COLO668 (cell line): ENCODE measurements around the gene C3orf62.
"Not testable (repeated sequence)": the region's sequence is repeated elsewhere in the genome, so short reads cannot be mapped to it uniquely, and the experiment has no call there.

ENCODE experiments used
- DNase-seq: peaks from one replicate; lab custom pipeline; 2025; ENCODE audit not compliant: unreplicated experiment; lab: John Stamatoyannopoulos, UW

Gene C3orf62

DNA sequence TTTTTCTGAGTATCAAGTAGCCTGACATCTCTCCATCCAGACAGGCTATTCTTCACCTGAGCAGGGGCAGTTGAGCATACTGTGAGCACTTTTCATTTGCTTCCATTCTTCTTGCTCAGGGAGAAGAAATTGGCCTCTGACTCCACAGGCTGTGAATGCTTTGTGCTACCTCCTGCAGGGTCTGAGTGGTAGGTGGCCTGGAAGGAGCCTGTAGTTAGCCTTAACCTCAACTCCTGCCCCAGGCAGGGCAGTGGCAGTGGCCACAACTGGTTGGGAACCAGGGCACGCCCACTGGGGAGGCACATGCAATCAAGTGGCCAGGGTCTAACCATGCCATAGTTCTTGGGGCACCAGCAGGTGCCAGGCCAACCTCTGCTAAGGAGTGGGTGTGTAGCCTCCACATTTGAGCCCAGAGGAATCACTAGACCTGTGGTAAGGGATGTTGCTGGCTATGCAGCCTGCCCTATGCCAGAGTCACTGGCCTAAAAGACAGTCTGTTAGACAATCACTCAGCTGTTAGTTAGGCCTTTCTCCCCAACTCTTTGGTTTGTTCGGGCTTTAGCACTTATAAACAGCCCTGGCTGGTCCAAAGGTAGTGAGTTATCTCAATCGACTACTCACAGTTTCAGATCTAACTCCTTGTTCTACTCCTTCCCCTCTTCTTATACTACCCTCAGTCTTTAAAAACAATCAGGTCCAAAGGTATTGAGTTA lies 7.4 kb downstream of the C3orf62 start:
- DNase-seq, result no peak

DNA sequence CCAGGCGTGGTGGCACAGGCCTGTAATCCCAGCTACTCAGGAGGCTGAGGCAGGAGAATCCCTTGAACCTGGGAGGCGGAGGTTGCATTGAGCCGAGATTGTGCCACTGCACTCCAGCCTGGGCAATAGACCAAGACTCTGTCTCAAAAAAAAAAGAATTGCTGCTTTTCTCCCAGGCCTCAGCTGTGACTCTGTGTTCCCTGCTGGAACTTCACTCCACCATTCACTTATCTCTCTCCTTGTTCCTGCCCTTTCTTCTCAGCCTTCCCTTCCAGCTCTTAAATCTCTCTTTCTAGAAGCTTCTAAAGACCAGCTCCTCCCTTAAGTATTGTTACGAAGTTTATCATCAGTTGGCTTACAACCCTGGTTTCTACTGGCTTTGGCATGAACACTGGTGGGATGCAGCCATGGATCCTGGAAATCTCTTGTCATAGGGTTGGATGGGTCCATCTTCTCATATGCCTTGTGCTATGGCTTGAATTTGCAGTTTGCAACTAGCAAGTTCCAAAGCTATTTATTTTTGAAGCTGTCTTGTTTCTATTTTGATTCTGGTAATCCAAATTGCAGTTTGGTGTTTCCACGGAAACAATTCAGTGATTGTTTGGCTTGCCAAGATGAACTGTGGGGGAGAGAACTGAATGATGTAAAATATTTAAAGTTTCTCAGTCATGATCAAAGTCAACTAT lies 10.5 kb downstream of the C3orf62 start:
- DNase-seq, result no peak

DNA sequence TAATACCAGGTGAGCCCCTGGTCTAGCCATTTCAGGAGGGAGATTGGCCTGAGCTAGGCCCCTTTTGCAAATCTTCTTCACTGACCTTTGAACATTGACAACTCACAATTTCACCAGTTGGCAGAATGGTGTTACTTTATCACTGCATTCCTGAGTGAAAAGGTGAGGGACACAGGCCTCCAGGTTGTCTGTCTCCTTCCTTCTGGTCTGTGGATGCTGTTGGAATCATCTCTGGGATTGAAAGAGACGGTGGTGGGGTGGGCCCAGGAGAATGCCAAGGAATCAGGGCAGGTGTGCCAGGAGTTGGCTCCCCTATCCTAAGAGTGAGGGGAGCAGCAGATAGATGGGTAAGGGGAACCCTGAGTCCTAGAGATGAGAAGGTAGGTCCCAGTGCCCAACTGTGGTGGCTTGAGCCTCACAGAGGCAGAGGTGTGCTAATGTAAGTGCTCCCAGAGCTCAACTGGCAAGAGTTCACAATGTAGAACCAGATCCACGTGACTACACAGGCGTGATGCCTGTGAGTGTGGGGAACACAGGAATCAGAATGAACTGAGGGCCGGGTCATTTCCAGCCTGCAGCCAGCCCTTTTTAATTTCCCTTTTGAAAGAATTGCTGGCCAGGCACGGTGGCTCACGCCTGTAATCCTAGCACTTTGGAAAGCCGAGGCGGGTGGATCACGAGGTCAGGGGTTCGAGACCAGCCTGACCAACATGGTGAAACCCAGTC lies 11.2 kb downstream of the C3orf62 start:
- no peak for DNase-seq

DNA sequence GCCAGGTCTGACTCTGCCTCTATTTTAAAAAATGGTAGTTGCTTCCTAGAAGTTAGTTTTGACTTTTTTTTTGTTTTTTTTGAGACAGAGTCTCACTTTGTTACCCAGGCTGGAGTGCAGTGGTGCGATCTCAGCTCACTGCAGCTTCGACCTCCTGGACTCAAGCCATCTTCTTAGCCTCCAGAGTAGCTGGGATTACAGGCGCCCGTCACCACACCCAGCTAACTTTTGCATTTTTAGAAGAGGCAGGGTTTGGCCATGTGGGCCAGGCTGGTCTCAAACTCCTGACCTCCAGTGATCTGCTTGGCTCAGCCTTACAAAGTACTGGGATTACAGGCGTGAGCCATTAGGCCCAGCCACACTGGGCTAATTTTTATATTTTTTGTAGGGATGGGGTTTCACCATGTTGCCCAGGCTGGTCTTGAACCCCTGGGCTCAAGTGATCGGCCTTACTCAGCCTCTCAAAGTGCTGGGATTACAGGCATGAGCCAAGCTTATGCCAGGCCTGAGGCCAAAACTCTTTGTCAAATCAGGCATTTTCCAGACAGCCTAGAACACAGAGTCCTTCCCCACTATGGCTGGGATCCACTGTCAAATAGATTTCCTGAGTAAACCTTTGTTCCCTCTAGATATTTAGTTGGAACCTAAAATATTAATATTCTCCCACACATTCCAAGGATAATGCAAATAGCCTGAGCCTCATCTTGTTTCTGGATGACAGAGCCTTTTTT lies 13.7 kb downstream of the C3orf62 start:
- DNase-seq, result no peak

DNA sequence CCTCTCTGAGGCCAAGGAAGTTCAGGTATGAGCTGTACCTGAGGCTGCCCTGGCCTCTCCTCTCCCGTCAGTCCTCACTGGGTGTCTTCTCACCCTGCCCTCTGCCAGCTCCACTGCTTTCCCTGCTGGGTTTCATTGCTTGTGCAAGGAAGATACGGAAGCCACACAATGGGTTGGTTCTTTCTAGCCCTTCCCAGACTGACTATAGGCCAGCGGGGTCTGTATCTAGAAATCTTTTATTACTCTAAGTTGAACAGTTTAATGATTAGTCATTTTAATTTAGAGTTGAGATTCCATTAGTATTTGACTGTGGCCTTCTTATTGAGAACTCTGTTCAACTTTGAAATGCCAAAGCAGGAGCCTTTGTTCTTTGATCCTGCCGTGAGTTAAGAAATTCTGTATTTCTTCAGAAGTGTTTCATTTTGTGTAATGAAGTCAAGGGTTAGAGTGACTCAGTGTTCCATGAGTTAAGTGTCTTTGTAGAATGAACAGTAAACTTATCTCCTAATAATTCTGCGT lies 16.2 kb downstream of the C3orf62 start:
- DNase-seq, result no peak

DNA sequence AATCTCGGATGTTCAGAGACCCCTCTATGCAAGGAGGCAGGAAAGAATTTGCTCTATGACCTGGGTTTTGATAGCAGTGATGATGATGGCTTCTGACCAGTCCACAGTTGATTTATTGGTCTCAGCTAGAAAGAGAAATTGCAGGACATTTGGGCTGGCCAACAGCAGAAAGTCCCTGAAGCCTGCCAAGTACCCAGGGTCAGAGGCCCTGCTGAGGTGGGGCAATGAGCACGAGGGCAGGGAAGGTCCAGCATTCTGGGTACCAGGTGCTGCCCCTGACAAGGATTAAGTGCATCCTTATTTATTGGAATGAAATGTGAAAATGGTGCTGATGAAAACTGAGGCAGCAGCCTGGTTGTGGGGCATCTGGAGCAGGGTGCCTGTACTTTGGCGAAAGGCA lies 19.8 kb downstream of the C3orf62 start:
- no peak for DNase-seq

DNA sequence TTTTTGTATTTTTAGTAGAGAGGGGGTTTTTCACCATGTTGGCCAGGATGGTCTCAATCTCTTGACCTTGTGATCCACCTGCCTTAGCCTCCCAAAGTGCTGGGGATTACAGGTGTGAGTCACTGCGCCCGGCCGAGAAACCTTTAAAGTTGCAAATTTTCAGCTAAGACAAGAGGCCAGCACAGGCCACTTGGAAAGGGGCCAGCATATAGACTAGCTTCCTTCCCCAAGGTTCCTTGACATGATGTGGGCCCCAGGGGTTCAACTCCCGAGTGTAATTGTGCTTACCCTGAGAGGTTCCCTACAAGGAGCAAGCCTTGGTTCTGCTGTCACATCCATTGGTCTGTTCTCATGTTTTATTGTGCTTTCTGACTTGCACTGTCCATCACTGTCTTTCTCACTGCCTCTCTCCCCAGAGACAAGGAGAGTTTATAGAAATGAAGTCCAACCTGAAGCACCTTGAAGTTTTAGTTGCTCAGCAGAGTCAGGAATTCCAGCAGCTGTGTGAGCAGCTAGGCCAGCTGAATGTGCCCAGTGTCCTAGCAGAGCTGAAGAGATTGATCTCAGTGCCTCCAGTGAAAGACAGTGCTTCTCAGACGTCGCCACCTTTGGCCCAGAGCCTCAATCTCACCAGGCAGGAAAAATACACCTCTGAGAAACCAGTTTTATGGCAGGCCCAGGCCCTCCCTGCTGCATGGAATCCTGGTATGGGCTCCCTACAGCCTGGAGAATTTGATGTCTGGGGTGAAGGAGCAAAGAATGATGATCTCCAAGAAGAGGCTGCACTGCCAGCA lies 21.1 kb downstream of the C3orf62 start:
- DNase-seq, result no peak

DNA sequence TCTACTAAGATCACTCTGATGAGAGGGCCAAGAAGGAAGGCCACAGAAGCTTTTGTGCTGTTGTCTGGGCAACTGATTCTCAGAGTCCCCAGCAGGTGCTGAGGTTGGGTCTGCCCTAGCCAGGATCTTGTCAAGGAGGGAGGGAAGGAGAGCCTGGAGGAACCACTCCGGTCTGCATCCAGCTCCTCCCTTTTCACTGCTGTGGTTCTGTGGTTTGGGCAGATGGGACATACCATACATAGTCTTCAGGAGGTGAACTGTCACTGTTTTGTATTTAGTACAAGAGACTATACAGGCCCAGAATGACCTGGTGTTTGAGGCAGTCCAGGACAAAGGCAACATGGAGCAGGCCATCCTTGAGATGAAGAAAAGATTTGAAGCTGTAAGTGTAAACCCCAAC lies 21.9 kb downstream of the C3orf62 start:
- no peak for DNase-seq

DNA sequence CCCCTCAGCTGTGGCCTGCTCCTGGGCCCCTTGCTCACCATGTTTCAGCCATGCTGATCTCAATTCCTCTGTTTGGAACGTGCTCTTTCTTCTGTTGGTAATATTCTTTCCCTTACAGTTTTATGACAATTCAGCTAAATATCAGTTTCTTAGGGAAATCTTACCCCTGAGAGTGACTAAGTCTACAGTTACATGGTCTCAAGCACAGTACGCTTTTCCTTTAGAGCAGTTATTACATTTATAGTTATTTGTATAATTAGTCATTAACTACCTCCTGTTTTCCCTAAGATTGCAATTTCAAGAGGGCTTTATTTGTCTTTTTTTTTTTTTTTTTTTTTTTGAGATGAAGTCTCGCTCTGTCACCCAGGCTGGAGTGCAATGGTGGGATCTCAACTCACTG lies 23.5 kb downstream of the C3orf62 start:
- DNase-seq, result no peak

DNA sequence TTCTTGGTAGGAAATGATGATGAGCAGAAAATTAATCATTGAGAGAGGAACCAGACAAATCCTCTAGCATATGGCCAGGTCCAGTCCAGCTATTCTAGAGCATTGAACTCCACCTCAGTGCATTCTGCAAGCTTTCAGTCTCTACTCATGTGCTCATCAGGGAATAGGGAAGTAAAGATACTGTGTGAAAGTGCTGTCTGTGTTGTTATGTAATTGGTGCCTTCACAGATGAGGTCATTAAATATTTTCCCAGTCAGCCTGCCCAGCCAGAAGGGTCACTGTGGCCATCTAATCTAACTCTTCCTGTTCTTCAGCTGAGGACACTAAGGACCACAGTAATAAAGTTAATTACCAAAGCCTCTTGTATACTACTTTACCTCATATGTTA lies 28.2 kb downstream of the C3orf62 start:
- no peak for DNase-seq

DNA sequence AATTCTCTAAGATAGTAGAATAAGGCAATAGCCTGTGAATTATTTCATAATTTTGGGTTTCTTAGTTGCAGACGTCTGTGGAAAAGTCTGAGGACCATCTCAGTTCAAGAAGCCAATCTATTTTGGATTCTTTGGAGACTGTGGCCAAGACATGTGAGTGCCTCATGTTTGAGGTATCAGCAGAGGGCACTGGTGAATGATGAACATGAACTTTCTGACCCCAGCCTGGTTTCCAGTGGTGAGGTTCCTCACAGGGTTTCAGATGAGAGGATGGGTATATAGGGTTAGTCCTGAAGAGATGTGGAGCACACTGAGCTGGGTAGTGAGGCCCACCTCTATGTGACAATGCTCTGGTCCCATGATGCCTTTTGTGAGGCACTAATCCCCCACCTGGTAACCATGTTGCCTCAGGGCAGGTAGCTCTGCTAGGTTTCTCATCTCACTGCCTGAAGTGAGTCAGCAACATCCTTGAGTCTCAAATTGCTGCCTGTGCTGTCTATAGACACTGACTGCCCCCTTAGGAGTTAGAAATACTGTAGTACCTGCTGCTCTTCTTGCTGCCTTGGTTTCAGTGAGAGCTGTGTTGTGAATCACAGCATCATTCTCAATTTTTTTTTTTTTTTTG lies 32.3 kb downstream of the C3orf62 start:
- peak; percentile 2 for DNase-seq

DNA sequence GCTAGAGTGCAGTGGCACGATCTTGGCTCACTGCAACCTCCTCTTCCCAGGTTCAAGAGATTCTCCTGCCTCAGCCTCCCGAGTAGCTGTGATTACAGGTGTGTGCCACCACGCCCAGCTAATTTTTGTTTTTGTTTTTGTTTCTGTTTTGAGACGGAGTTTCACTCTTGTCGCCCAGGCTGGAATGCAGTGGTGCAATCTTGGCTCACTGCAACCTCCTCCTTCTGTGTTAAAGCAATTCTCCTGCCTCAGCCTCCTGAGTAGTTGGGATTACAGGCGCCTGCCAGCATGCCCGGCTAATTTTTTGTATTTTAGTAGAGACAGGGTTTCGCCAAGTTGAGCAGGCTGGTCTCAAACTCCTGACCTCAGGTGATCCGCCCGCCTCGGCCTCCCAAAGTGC lies 36.9 kb downstream of the C3orf62 start:
- not testable (repeated sequence) for DNase-seq

DNA sequence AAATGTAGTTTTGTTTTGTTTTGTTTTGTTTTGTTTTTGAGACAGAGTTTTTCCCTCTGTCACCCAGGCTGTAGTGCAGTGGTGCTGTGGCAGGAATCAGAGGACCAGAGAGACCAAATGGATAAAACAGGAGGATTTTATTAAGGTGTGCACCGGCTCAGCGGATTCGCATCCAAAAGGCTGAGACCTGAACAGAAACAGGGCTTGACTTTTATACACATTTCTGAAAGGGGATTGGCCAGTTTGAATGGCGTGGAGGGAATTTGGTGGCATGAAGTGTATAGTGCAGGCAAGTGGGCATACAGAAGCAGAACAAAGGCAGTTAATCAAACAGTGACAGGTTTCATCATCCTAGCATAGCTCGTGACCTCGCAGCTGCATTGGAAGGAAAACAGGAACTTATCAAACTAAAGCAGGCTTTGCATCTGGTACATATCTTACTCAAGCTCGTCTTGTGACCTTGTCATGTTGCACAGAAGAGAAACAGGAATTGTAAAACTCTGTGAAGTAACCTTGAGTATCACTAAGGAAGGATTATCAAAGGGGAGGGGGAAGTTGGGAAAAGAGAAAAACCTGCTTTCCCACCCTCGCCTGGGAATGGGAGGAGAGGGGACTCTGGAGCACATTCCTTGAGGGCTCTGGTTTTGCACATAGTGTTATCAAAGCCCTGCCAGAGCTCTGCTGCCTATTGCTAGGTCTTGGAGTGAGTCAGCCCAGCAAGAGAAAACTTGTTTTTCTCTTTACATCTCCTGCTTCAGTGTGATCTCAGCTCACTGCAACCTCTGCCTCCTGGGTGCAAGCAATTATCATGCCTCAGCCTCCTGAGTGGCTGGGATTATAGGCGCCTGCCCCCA lies 38.5 kb downstream of the C3orf62 start:
- no peak for DNase-seq

DNA sequence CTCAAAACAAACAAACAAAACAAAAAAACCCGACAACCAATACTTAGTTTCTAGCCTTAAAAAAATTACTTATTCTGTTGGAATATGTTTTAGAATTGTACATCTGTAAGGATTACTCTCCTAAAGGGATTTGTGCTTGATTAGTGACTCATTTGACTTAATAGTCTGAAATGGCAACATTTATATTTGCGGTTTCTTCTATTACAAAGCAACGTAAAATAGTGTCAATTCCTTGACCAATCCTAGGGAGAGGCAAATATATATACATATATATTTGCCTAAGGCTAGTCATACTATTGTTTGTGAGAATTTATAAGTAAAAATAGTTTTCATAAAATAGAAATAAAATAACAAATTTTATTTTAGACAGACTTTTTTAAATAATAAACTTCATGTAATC lies 39.7 kb downstream of the C3orf62 start:
- no peak for DNase-seq

DNA sequence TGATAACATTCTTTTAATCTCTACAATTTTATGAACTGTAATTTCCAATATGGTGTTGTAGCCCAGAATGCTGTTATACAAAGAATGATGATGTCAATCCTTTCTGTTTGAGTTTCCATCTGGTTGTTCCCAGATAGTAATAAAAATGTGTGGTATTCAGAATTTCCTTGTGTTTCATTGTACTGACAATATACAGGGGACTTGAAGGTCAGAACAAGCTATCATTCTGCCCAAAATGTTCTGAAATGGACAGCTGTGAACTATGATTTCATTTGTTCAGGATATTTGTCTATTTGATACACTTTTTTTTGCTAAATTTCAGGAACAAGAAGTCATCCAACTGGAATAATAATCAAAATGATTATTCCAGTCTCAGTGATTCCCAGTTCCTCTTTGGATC lies 40.8 kb downstream of the C3orf62 start:
- DNase-seq, result no peak

DNA sequence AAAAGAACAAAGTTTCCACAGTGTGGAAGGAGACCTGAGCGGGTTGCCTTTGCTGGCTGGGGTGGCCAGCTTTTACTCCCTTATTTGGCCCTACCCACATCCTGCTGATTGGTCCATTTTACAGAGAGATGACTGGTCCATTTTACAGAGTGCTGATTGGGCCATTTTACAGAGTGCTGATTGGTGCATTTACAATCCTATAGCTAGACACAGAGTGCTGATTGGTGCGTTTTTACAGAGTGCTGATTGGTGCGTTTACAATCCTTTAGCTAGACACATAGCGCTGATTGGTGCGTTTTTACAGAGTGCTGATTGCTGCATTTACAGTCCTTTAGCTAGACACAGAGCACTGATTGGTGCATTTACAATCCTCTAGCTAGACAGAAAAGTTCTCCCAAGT lies 48.2 kb downstream of the C3orf62 start:
- DNase-seq, result not testable (repeated sequence)

DNA sequence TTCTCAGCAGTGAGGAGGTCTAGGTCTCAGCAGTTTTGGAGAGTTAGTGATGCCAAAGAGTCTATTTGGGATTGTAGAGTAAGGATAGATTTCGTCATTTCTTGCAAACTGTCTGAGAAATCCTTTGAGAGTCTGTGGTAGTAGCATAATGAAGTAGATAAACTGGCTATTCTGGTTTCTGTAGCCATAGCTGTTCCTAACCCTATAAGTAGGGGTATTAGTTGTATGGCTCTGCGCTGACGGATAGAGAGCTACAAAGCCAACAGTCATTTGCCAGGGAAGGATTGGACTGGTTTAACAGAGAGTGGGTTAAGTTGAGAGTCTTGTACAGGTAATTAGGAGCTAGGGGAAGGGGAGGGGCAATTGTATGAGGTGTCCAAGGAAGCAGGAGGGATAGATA lies 55.0 kb downstream of the C3orf62 start:
- no peak for DNase-seq

DNA sequence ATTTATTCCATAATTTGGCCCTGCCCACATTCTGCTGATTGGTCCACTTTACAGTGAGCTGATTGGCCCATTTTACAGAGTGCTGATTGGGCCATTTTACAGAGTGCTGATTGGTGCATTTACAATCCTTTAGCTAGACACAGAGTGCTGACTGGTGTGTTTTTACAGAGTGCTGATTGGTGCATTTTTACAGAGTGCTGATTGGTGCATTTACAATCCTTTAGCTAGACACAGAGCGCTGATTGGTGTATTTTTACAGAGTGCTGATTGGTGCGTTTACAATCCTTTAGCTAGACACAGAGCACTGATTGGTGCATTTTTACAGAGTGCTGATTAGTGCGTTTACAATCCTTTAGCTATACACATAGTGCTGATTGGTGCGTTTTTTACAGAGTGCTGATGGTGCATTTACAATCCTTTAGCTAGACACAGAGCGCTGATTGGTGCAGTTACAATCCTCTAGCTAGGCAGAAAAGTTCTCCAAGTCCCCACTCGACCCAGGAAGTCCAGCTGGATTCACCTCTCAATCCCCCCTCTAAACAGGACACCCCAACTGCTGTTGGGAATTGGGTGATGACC lies 56.0 kb downstream of the C3orf62 start:
- not testable (repeated sequence) for DNase-seq

DNA sequence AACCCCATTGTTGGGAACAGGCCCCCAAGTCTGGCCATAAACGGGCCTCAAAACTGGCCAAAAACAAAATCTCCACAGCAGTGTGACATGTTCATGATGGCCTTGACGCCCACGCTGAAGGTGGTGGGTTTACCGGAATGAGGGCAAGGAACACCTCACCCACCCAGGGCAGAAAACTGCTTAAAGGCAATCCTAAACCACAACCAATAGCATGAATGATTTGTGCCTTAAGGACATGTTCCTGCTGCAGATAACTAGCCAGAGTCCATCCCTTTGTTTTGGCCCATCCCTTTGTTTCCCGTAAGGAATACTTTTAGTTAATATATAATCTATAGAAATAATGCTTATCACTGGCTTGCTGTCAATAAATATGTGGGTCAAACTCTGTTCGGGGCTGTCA lies 57.9 kb downstream of the C3orf62 start:
- no peak for DNase-seq
